Vagina (tissue), 2 donors: Measurements from ENCODE around the gene AS3MT. TPM values are rescaled to one million over a fixed set of nuclear protein-coding genes. Genes with fewer than 3 reads are reported as not detected.
"Not testable (repeated sequence)": the region's sequence is repeated elsewhere in the genome, so short reads cannot be mapped to it uniquely, and the experiment has no call there.

Experiments used
- DNase-seq, 2 donors: peaks; one replicate each; pipeline ENCODE4 v3.0.0-alpha.2; 2017; ENCODE audit errors: extremely low spot score in 2 of 2
- H3K27ac ChIP-seq: fragments of 200-600 bp; sonication (generic); one replicate; pipeline ENCODE4 v1.5.1; 2019
- H3K27me3 ChIP-seq: fragments of 200-600 bp; sonication (generic); one replicate; pipeline ENCODE4 v1.5.1; 2019
- H3K36me3 ChIP-seq, 2 donors: fragments of 200-600 bp; sonication (generic); one replicate each; pipeline ENCODE4 v1.5.1; 2017 to 2019
- H3K4me1 ChIP-seq: fragments of 200-600 bp; sonication (generic); one replicate; pipeline ENCODE4 v1.5.1; 2019
- H3K4me3 ChIP-seq, 2 donors: fragments of 200-600 bp; sonication (generic); 1 replicate in 1 of 2; 2 replicates in 1 of 2; pipeline ENCODE4 v1.5.1; 2016 to 2019
- H3K9me3 ChIP-seq: fragments of 200-600 bp; sonication (generic); one replicate; pipeline ENCODE4 v1.5.1; 2019
- CTCF ChIP-seq, 3 experiments: fragments of 450-650 bp in 2 of 3; fragments of 200-600 bp in 1 of 3; sonication (generic) in 1 of 3; IDR thresholded peaks; one replicate each; pipeline ENCODE4 v1.5.1; 2017 to 2019; ENCODE audit warnings: antibody characterized with exemption in 3 of 3, mild to moderate bottlenecking in 2 of 3, moderate library complexity in 2 of 3
- POLR2A ChIP-seq, 2 donors: fragments of 450-650 bp; IDR thresholded peaks; one replicate each; pipeline ENCODE4 v1.6.1; 2017; ENCODE audit warnings: antibody characterized with exemption in 2 of 2, mild to moderate bottlenecking in 2 of 2, moderate library complexity in 2 of 2
- POLR2AphosphoS5 ChIP-seq, 2 donors: sonication (generic); formaldehyde crosslinking; IDR thresholded peaks; one replicate each; pipeline ENCODE4 v1.9.0; 2017; ENCODE audit warnings: antibody characterized with exemption in 2 of 2, mild to moderate bottlenecking in 2 of 2, low read depth in 1 of 2; ENCODE audit not compliant: insufficient read depth in 1 of 2
- intact Hi-C: fragments of 100-400 bp; cut with DNase I; formaldehyde crosslinking; loops from one replicate; pipeline ENCODE4 v1.15.1; 2023
- total RNA-seq: library from RNA; depleted of rRNA; stranded (reverse); fragments of >200 nt; gene quantifications from one replicate; pipeline ENCODE4 v1.2.3, GENCODE V29; 2016

Gene AS3MT
- total RNA-seq, 1 donor from 2014 or later, result 3.2 TPM

GRCh38 chr10:102919992-102920739 is 50.9 kb downstream of the AS3MT start:
- intact Hi-C loops, result loop anchor here (2.0 kb wide), 1 partner anchor 325 kb away; the partner anchor contains the start of gene RPEL1
- no peak for DNase-seq
- H3K36me3 ChIP-seq, result no peaks in the 10 kb centered on the region
- peak overlapping the region; percentile 83 to 85 for H3K4me3 ChIP-seq
- no peak overlapping the region for H3K27ac ChIP-seq
- peaks cover 54% of the 10 kb centered on the region for H3K4me1 ChIP-seq
- H3K9me3 ChIP-seq, result no peaks in the 10 kb centered on the region
- no peaks in the 10 kb centered on the region for H3K27me3 ChIP-seq
- TF ChIP-seq CTCF (IDR thresholded peaks at IDR 0.05) (no peak), POLR2A (IDR thresholded peaks at IDR 0.05) (no peak), POLR2AphosphoS5 (IDR thresholded peaks at IDR 0.05; ENCODE audit: insufficient read depth in 1 of 2, low read depth in 1 of 2) (no peak)

GRCh38 chr10:102923601-102924000 is 54.3 kb downstream of the AS3MT start:
- no peak for DNase-seq
- intact Hi-C loops, result no loop called here
- TF ChIP-seq CTCF (IDR thresholded peaks at IDR 0.05), result no peak
- TF ChIP-seq POLR2A (IDR thresholded peaks at IDR 0.05), result no peak
- TF ChIP-seq POLR2AphosphoS5 (IDR thresholded peaks at IDR 0.05; ENCODE audit: insufficient read depth in 1 of 2, low read depth in 1 of 2), result no peak

GRCh38 chr10:102926842-102927241 is 57.6 kb downstream of the AS3MT start:
- H3K9me3 ChIP-seq, result no peaks in the 10 kb centered on the region
- no peak overlapping the region for H3K4me3 ChIP-seq
- no peaks in the 10 kb centered on the region for H3K27me3 ChIP-seq
- H3K36me3 ChIP-seq, result no peaks in the 10 kb centered on the region
- H3K4me1 ChIP-seq, result peaks cover 25% of the 10 kb centered on the region
- DNase-seq, result no peak
- TF ChIP-seq POLR2AphosphoS5 (IDR thresholded peaks at IDR 0.05; ENCODE audit: insufficient read depth in 1 of 2, low read depth in 1 of 2), result no peak
- TF ChIP-seq CTCF (IDR thresholded peaks at IDR 0.05), result no peak
- no peak for TF ChIP-seq POLR2A (IDR thresholded peaks at IDR 0.05)
- intact Hi-C loops, result no loop called here
- H3K27ac ChIP-seq, result no peak overlapping the region

More at GRCh38 chr10:102923601-102924000, 54.3 kb downstream of the AS3MT start:
- no peak overlapping the region for H3K4me3 ChIP-seq
- no peak overlapping the region for H3K27ac ChIP-seq
- H3K27me3 ChIP-seq, result no peaks in the 10 kb centered on the region
- H3K9me3 ChIP-seq, result no peaks in the 10 kb centered on the region
- no peaks in the 10 kb centered on the region for H3K36me3 ChIP-seq
- H3K4me1 ChIP-seq, result peaks cover 54% of the 10 kb centered on the region

GRCh38 chr10:102927311-102928010 is 58.2 kb downstream of the AS3MT start:
- no peak overlapping the region for H3K27ac ChIP-seq
- no peaks in the 10 kb centered on the region for H3K36me3 ChIP-seq
- no peak for TF ChIP-seq POLR2AphosphoS5 (IDR thresholded peaks at IDR 0.05; ENCODE audit: insufficient read depth in 1 of 2, low read depth in 1 of 2)
- TF ChIP-seq POLR2A (IDR thresholded peaks at IDR 0.05), result no peak
- TF ChIP-seq CTCF (IDR thresholded peaks at IDR 0.05), result no peak
- H3K4me3 ChIP-seq, result no peak overlapping the region
- H3K27me3 ChIP-seq, result no peaks in the 10 kb centered on the region
- no peaks in the 10 kb centered on the region for H3K9me3 ChIP-seq
- no peak for DNase-seq
- intact Hi-C loops, result no loop called here
- peaks cover 20% of the 10 kb centered on the region for H3K4me1 ChIP-seq

GRCh38 chr10:102928442-102928841 is 59.2 kb downstream of the AS3MT start:
- DNase-seq, H3K27ac ChIP-seq, intact Hi-C loops, H3K27me3 ChIP-seq, H3K4me3 ChIP-seq, H3K9me3 ChIP-seq, H3K36me3 ChIP-seq: not testable (repeated sequence)
- H3K4me1 ChIP-seq, result peaks cover 10% of the 10 kb centered on the region
